ENCODE results near the gene RBMS3. TPM values are rescaled to one million over a fixed set of nuclear protein-coding genes. Genes with fewer than 3 reads are reported as not detected.

The RBMS3 gene
- total RNA-seq, 1 experiment from 2014 or later: 0.42 TPM

DNA sequence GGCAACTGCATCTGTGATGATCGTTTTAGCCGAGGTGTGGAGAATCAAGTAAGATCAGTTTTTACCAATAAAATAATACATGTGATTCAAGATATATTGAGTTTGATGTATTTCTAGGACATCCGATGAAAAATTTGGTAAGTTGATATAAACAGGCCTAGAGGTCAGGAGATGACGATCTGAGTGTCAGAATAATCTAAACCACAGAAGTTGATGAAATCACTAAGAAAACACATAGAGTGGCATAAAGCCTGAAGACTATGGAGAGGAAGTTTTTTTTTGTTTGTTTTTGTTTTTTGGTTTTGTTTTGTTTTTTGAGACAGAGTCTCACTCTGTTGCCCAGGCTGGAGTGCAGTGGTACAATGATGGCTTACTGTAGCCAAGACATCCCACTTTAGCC, 235.3 kb downstream of the RBMS3 start:
- ChIA-PET CTCF (no interaction called here), POLR2A (no interaction called here)
- H3K4me2 ChIP-seq (ENCODE audit: low read length): no peak overlapping the region

More for the DNA sequence above, 235.3 kb downstream of the RBMS3 start:
- TF ChIP-seq, protein P1, sequence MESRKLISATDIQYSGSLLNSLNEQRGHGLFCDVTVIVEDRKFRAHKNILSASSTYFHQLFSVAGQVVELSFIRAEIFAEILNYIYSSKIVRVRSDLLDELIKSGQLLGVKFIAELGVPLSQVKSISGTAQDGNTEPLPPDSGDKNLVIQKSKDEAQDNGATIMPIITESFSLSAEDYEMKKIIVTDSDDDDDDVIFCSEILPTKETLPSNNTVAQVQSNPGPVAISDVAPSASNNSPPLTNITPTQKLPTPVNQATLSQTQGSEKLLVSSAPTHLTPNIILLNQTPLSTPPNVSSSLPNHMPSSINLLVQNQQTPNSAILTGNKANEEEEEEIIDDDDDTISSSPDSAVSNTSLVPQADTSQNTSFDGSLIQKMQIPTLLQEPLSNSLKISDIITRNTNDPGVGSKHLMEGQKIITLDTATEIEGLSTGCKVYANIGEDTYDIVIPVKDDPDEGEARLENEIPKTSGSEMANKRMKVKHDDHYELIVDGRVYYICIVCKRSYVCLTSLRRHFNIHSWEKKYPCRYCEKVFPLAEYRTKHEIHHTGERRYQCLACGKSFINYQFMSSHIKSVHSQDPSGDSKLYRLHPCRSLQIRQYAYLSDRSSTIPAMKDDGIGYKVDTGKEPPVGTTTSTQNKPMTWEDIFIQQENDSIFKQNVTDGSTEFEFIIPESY (IDR thresholded peaks at IDR 0.05; ENCODE audit: extremely low read depth, insufficient replicate concordance, low read length): no peak
- TF ChIP-seq RAD21 (IDR thresholded peaks at IDR 0.05; ENCODE audit: low read depth): no peak
- no peak for TF ChIP-seq POLR2A (IDR thresholded peaks at IDR 0.05; ENCODE audit: borderline replicate concordance, extremely low read depth, insufficient read depth, insufficient read length)
- TF ChIP-seq, protein P2, sequence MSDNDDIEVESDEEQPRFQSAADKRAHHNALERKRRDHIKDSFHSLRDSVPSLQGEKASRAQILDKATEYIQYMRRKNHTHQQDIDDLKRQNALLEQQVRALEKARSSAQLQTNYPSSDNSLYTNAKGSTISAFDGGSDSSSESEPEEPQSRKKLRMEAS (IDR thresholded peaks at IDR 0.05): no peak
- no peak for TF ChIP-seq EGR1 (IDR thresholded peaks at IDR 0.05; ENCODE audit: low read depth)
- TF ChIP-seq SIN3A (IDR thresholded peaks at IDR 0.05; ENCODE audit: low read depth): no peak
- TF ChIP-seq ZNF274 (IDR thresholded peaks at IDR 0.05; ENCODE audit: low read depth, low read length): no peak
- no peak for TF ChIP-seq CTCF (IDR thresholded peaks at IDR 0.05 in 2 of 3, conservative IDR thresholded peaks at IDR 0.05 in 1 of 3; ENCODE audit: borderline replicate concordance in 1 of 3, insufficient read depth in 1 of 3, low read depth in 2 of 3, low read length in 2 of 3)
- TF ChIP-seq ZFX (IDR thresholded peaks at IDR 0.05): no peak
- TF ChIP-seq ELF1 (IDR thresholded peaks at IDR 0.05; ENCODE audit: borderline replicate concordance, low read depth): no peak
- TF ChIP-seq REST (IDR thresholded peaks at IDR 0.05; ENCODE audit: low read depth): no peak
- Histone ChIP-seq H3K79me2 (ENCODE audit: insufficient read depth, low read length) (no peaks in the 10 kb centered on the region), H4K20me1 (ENCODE audit: insufficient read depth) (no peaks in the 10 kb centered on the region), H3K9ac (ENCODE audit: low read length) (no peak overlapping the region), H3K4me3 (replicated peaks in 1 of 2; ENCODE audit: low read depth in 1 of 2, low read length in 2 of 2) (no peak overlapping the region), H3K36me3 (ENCODE audit: control insufficient read depth in 1 of 2, insufficient read depth in 2 of 2, low read length in 2 of 2) (no peaks in the 10 kb centered on the region), H3K27me3 (ENCODE audit: insufficient read depth, low read length) (peaks cover 9% of the 10 kb centered on the region; the same call in 1 of the 2 replicates), H2AFZ (ENCODE audit: low read depth, low read length, poor library complexity, severe bottlenecking) (no peak overlapping the region), H3K9me3 (ENCODE audit: control insufficient read depth in 1 of 2, insufficient read depth in 1 of 2, low read depth in 1 of 2, low read length in 2 of 2) (no peaks in the 10 kb centered on the region), H3K4me1 (ENCODE audit: control insufficient read depth in 1 of 2, insufficient read depth in 2 of 2, low read length in 2 of 2) (no peaks in the 10 kb centered on the region), H3K27ac (ENCODE audit: low read depth, low read length) (no peak overlapping the region), H3K9me2 (ENCODE audit: insufficient read depth) (no peaks in the 10 kb centered on the region)
- ATAC-seq (no peak), DNase-seq (ENCODE audit: low read depth, low spot score) (no peak)
- RAD21 ChIA-PET (ENCODE audit: low non-redundant PET in 1 of 2, low total read pairs in 2 of 2, uncharacterized antibody in 2 of 2, unreplicated experiment in 2 of 2): no interaction called here
- intact Hi-C loops (cut with micrococcal nuclease): loop anchor here (5.0 kb wide), 1 partner anchor 54 kb away; no protein-coding TSS in a partner anchor
- BruUV-seq (replicated peaks): no TSS peak

All from HCT116 (cell line).